Ureter (tissue), 1 donor: Measurements from ENCODE around the gene ADRA2A. TPM values are rescaled to one million over a fixed set of nuclear protein-coding genes. Genes with fewer than 3 reads are reported as not detected.

Experiments
- total RNA-seq: library from RNA; stranded (reverse); gene quantifications from one replicate; pipeline ENCODE4 v1.2.4, GENCODE V29; 2023
- donor health status: DM: yes; HTN: yes; CAD: no.

The ADRA2A gene
- total RNA-seq, 1 donor from 2014 or later = 7.2 TPM

Other genes starting within 250 kb of the ADRA2A start
- gene PDCD4, start 205.1 kb upstream of the ADRA2A start, total RNA-seq = 114 TPM
- 42.4 TPM for gene BBIP1, start 157.8 kb upstream of the ADRA2A start, total RNA-seq
- gene SHOC2, start 157.4 kb upstream of the ADRA2A start, total RNA-seq = 68.3 TPM